Stomach (tissue), 9 donors: ENCODE measurements around the gene ACSS2. TPM values are rescaled to one million over a fixed set of nuclear protein-coding genes. Genes with fewer than 3 reads are reported as not detected.
"Not testable (repeated sequence)": the region's sequence is repeated elsewhere in the genome, so short reads cannot be mapped to it uniquely, and the experiment has no call there.

Experiments
- DNase-seq, 2 donors: peaks; one replicate each; pipeline versions ENCODE4 v3.0.0 to v3.0.0-alpha.2; 2013 to 2019
- H3K27ac ChIP-seq, 5 donors: fragments of 200-600 bp in 4 of 5; sonication (generic) in 4 of 5; one replicate each; pipeline ENCODE4 v1.5.1; 2013 to 2019; ENCODE audit warnings: mild to moderate bottlenecking in 1 of 5, moderate library complexity in 1 of 5
- H3K27me3 ChIP-seq, 3 donors: fragments of 200-600 bp; sonication (generic); one replicate each; pipeline ENCODE4 v1.5.1; 2017 to 2019; ENCODE audit warnings: mixed run types in 1 of 3
- H3K36me3 ChIP-seq, 4 donors: fragments of 200-600 bp; sonication (generic); 1 replicate in 3 of 4; 2 replicates in 1 of 4; pipeline ENCODE4 v1.5.1; 2016 to 2019
- H3K4me1 ChIP-seq, 4 donors: fragments of 200-600 bp; sonication (generic); one replicate each; pipeline ENCODE4 v1.5.1; 2016 to 2019
- H3K4me3 ChIP-seq, 4 donors: fragments of 200-600 bp; sonication (generic) in 3 of 4; one replicate each; pipeline ENCODE4 v1.5.1; 2016 to 2019; ENCODE audit warnings: mild to moderate bottlenecking in 1 of 4
- H3K9me3 ChIP-seq, 4 donors: fragments of 200-600 bp; sonication (generic); one replicate each; pipeline ENCODE4 v1.5.1; 2016 to 2019
- EP300 ChIP-seq: sonication (generic); formaldehyde crosslinking; IDR thresholded peaks from one replicate; pipeline ENCODE4 v1.6.1; 2017; ENCODE audit warnings: antibody characterized with exemption
- POLR2A ChIP-seq, 4 donors: fragments of 450-650 bp; IDR thresholded peaks; one replicate each; pipeline ENCODE4 v1.6.1; 2016; ENCODE audit warnings: antibody characterized with exemption in 4 of 4, control low read depth in 2 of 4, mild to moderate bottlenecking in 1 of 4, moderate library complexity in 1 of 4
- POLR2AphosphoS5 ChIP-seq, 3 donors: sonication (generic); formaldehyde crosslinking; IDR thresholded peaks; one replicate each; pipeline ENCODE4 v1.6.1; 2016; ENCODE audit warnings: antibody characterized with exemption in 3 of 3
- WGBS, 5 donors: extraction: QIAGEN DNeasy Blood & Tissue Kit in 3 of 5; methylation state at CpG; one replicate each; pipeline versions ENCODE4 v1.1.5 to v1.1.7; 2013 to 2018; 5-methylcytosine and 5-hydroxymethylcytosine counted together
- intact Hi-C: fragments of 100-400 bp; cut with DNase I; formaldehyde crosslinking; loops from one replicate; pipeline ENCODE4 v1.15.1; 2023; ENCODE audit warnings: low total_unique reads
- polyA plus RNA-seq, 3 donors: library from polyadenylated mRNA; stranded (reverse); fragments of 200-250 nt; gene quantifications; one replicate each; pipeline ENCODE4 v1.2.3, GENCODE V29; 2013
- total RNA-seq, 5 donors: library from RNA; depleted of rRNA; stranded (reverse); fragments of >200 nt; gene quantifications; one replicate each; pipeline versions ENCODE4 v1.1.0 to v1.2.3, GENCODE V29; 2014 to 2016
- TF ChIP-seq, protein P1 (sequence below), 7 experiments: fragments of 450-650 bp in 4 of 7; fragments of 200-600 bp in 3 of 7; sonication (generic) in 3 of 7; IDR thresholded peaks; one replicate each; pipeline ENCODE4 v1.5.1; 2016 to 2019; ENCODE audit warnings: antibody characterized with exemption in 7 of 7, control low read depth in 2 of 7, mild to moderate bottlenecking in 1 of 7
- donor health status: healthy with polysubstance abuse.
- donor health status: Bipolar disorder and iron deficiency.
- donor health status: healthy.

The ACSS2 gene
- total and polyA plus RNA-seq, 8 donors = 59.0 to 1,709 (median 139) TPM

DNA sequence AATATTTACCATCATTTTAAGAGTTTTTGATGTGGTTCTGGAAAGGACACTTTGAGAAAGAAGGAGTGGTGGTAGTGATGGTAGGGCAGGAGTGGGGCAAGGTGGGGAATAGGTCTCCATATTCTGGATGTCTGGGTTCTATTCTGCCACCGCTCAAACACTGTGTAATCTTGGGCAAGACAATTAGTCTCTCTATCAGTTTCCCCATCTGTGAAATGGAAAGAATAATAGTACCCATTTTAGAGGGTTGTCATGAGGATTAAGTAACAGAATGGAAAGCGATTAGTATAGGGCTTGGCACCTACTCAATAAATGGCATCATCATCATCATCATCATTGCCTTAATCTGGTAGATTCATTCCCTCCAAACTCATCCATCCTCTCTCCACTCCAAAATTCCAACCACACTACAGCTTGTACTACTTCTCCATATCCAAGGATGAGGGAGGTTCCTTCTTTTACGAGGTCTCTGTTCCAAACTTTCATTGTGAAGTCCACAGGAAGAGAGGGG, 2.8 kb upstream of the ACSS2 start:
- H3K27me3 ChIP-seq = no peaks in the 10 kb centered on the region
- WGBS, 5 donors = 47 to 59% (median 50%) methylated on average over 3 of the region's 3 CpGs
- intact Hi-C loops = loop anchor here (5.0 kb wide), 1 partner anchor 84 kb away; the partner anchor contains the start of genes GSS and MYH7B
- H3K4me3 ChIP-seq = no peak overlapping the region
- DNase-seq = no peak
- TF ChIP-seq EP300 = no peak
- TF ChIP-seq POLR2AphosphoS5 (IDR thresholded peaks at IDR 0.05) = no peak
- no peak for TF ChIP-seq POLR2A (IDR thresholded peaks at IDR 0.05)
- TF ChIP-seq, protein P1, sequence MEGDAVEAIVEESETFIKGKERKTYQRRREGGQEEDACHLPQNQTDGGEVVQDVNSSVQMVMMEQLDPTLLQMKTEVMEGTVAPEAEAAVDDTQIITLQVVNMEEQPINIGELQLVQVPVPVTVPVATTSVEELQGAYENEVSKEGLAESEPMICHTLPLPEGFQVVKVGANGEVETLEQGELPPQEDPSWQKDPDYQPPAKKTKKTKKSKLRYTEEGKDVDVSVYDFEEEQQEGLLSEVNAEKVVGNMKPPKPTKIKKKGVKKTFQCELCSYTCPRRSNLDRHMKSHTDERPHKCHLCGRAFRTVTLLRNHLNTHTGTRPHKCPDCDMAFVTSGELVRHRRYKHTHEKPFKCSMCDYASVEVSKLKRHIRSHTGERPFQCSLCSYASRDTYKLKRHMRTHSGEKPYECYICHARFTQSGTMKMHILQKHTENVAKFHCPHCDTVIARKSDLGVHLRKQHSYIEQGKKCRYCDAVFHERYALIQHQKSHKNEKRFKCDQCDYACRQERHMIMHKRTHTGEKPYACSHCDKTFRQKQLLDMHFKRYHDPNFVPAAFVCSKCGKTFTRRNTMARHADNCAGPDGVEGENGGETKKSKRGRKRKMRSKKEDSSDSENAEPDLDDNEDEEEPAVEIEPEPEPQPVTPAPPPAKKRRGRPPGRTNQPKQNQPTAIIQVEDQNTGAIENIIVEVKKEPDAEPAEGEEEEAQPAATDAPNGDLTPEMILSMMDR (IDR thresholded peaks at IDR 0.05) = no peak
- peak overlapping the region in 3 of 5 donors; percentile 92 to 95 (median 92) for H3K27ac ChIP-seq
- no peaks in the 10 kb centered on the region for H3K9me3 ChIP-seq
- no peaks in the 10 kb centered on the region for H3K36me3 ChIP-seq
- peaks cover 35 to 69% (median 64%) of the 10 kb centered on the region in 4 donors for H3K4me1 ChIP-seq

DNA sequence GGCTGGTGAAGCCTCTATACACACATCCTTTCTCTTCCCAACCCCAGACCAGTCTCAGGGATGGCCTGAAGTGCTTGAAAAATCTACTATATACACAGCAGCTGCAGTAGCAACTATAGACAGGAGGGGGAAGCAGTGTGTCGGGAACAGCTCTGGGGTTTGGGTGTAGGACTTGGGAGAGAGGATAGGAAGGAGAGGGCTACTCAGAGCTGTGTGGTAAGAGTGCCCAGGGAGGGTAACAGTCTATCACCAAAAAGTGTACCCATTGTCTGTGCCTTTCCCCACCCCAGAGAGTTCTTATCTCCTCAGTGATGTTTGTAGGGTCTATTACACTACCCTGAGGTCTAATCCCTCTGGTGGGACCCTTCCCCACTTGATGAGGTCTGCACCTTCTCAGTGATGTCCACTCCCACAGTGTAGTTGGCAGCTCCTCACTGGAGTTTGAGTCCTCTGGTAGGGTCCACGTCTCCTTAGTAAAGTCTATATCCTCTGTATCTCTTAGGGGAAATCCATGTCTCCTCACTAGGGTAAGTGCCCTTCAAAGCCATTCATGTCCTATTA, 2.2 kb upstream of the ACSS2 start:
- Histone ChIP-seq H3K27me3 (no peaks in the 10 kb centered on the region), H3K4me1 (peaks cover 35 to 72% (median 67%) of the 10 kb centered on the region in 4 donors), H3K27ac (peak overlapping the region; percentile 66 to 95 (median 92)), H3K36me3 (no peaks in the 10 kb centered on the region), H3K4me3 (no peak overlapping the region), H3K9me3 (no peaks in the 10 kb centered on the region)
- TF ChIP-seq, protein P1 (IDR thresholded peaks at IDR 0.05) = peak in 5 of 7 experiments; percentile 71 to 99 (median 93)
- peak in 1 of 3 donors; percentile 79 for TF ChIP-seq POLR2AphosphoS5 (IDR thresholded peaks at IDR 0.05)
- TF ChIP-seq EP300 = no peak
- TF ChIP-seq POLR2A (IDR thresholded peaks at IDR 0.05) = no peak
- intact Hi-C loops = loop anchor here (5.0 kb wide), 1 partner anchor 83 kb away; the partner anchor contains the start of genes GSS and MYH7B
- 5 to 44% (median 25%) methylated on average over 2 of the region's 2 CpGs for WGBS, 5 donors
- peak; percentile 86 to 93 for DNase-seq

DNA sequence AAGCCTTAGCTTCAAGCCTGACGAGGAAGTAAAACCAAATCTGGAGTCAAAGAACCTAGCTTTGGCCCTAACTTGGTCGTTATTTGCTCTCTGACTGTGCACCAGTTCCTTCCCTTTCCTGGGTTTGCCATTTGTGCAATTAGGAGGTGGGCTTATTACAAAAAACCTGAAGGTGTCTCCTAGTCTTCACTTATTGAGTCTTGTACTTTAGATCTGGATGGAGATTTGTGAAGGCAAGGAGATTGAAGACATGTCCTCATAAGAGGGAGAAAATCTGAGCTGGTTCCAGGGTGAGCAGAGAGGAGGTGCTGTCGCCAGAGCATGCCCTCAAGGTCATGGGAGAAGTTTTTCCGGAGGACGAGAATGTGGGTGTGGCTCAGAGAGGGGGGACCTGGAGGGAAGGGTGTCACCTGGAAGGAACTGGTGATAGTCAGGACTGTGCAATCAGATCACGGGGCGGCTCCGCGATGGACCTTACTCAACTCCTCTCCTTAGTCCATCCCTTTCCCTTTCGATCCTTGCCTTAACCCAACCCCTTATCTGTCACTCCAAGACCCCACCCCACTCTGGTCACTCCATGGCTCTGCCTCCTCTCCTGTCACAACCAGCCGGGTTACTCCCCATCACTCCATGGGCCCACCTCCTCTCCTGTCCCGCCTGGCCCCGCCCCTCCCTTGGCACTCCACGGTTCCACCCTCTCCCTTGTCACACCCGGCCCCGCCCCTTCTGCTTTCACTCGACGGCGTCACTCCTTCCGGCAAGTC, 588 bp upstream of the ACSS2 start:
- no peaks in the 10 kb centered on the region for H3K27me3 ChIP-seq
- intact Hi-C loops = no loop called here
- H3K4me3 ChIP-seq = peak overlapping the region; percentile 65 to 92 (median 82)
- peak; percentile 99 to 100 for DNase-seq
- no peaks in the 10 kb centered on the region for H3K36me3 ChIP-seq
- WGBS, 5 donors = 3 to 6% (median 5%) methylated on average over 20 of the region's 20 CpGs
- peak overlapping the region; percentile 66 to 95 (median 92) for H3K27ac ChIP-seq
- TF ChIP-seq POLR2AphosphoS5 (IDR thresholded peaks at IDR 0.05) (peak in 1 of 3 donors; percentile 68), POLR2A (IDR thresholded peaks at IDR 0.05) (no peak), EP300 (no peak)
- TF ChIP-seq, protein P1 (IDR thresholded peaks at IDR 0.05) = peak in 2 of 7 experiments; percentile 21 to 40
- H3K9me3 ChIP-seq = no peaks in the 10 kb centered on the region
- peaks cover 35 to 87% (median 82%) of the 10 kb centered on the region in 4 donors for H3K4me1 ChIP-seq

DNA sequence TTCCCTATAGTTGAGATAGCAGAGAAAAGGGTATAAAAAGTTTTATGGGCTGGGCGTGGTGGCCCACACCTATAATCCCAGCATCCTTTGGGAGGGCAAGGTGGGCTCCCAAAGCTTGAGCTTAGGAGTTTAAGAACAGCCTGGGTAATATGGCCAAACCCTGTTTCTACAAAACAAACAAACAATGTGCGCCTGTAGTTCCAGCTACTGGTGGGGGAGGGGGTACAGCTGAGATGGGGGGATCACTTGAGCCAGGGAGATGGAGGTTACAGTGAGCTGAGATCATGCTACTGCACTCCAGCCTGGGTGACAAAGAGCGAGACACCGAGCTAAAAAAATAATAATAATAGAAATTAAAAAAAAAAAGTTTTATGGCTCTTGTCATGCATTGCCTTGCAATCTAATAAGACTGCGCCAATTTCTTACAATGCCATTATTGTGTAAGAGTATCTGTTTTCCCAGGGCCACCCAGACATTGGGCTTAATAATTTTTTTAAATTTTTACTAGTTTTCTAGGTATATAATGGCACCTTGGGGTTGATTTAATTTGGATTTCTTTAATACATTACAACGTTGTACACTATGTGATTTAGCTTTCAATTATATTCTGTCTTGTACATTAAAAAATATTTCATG, 3.9 kb downstream of the ACSS2 start:
- 59 to 73% (median 64%) methylated on average over 6 of the region's 6 CpGs for WGBS, 5 donors
- intact Hi-C loops = no loop called here
- H3K27me3 ChIP-seq = no peaks in the 10 kb centered on the region
- TF ChIP-seq POLR2AphosphoS5 (IDR thresholded peaks at IDR 0.05) (no peak), POLR2A (IDR thresholded peaks at IDR 0.05) (no peak), EP300 (no peak)
- TF ChIP-seq, protein P1 (IDR thresholded peaks at IDR 0.05) = no peak
- H3K9me3 ChIP-seq = no peaks in the 10 kb centered on the region
- H3K4me1 ChIP-seq = peaks cover 18 to 71% (median 50%) of the 10 kb centered on the region in 4 donors
- peaks cover 15 to 29% (median 29%) of the 10 kb centered on the region in 4 donors for H3K36me3 ChIP-seq
- no peak for DNase-seq
- H3K4me3 ChIP-seq = no peak overlapping the region
- peak overlapping the region in 1 of 5 donors; percentile 11 for H3K27ac ChIP-seq

DNA sequence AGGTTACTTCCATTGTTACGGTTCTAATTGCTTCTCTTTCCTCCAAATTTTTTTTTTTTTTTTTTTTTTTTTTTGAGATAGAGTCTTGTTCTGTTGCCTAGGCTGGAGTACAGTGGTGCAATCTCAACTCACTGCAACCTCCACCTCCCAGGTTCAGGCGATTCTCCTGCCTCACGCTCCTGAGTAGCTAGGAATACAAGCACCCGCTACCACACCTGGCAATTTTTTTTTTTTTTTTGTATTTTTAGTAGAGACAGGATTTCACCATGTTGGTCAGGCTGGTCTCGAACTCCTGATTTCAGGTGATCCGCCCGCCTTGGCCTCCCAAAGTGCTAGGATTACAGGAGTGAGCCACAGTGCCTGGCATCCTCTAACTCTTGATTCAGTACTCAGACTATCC, 4.6 kb downstream of the ACSS2 start:
- DNase-seq, intact Hi-C loops, H3K9me3 ChIP-seq, H3K4me3 ChIP-seq, H3K27me3 ChIP-seq: not testable (repeated sequence)
- Histone ChIP-seq H3K36me3 (peaks cover 15 to 32% (median 30%) of the 10 kb centered on the region in 4 donors), H3K27ac (peak overlapping the region in 1 of 5 donors; percentile 11), H3K4me1 (peaks cover 13 to 71% (median 47%) of the 10 kb centered on the region in 4 donors)
- WGBS, 5 donors = 75 to 85% (median 80%) methylated on average over 7 of the region's 7 CpGs
